Dermis blood vessel endothelial cell (primary cell): Measurements from ENCODE around the gene FOXJ1. TPM values are rescaled to one million over a fixed set of nuclear protein-coding genes. Genes with fewer than 3 reads are reported as not detected.
A peak's percentile ranks its signal among the peaks of the same experiment; 100 is the strongest.

Experiments
- DNase-seq: peaks from one replicate; pipeline ENCODE4 v3.0.0; 2010
- total RNA-seq: library from RNA; depleted of rRNA; stranded (reverse); fragments of >200 nt; gene quantifications from 2 replicates; pipeline ENCODE4 v1.2.3, GENCODE V29; 2014

Gene FOXJ1
- total RNA-seq, 1 donor from 2014 or later: not detected

DNA sequence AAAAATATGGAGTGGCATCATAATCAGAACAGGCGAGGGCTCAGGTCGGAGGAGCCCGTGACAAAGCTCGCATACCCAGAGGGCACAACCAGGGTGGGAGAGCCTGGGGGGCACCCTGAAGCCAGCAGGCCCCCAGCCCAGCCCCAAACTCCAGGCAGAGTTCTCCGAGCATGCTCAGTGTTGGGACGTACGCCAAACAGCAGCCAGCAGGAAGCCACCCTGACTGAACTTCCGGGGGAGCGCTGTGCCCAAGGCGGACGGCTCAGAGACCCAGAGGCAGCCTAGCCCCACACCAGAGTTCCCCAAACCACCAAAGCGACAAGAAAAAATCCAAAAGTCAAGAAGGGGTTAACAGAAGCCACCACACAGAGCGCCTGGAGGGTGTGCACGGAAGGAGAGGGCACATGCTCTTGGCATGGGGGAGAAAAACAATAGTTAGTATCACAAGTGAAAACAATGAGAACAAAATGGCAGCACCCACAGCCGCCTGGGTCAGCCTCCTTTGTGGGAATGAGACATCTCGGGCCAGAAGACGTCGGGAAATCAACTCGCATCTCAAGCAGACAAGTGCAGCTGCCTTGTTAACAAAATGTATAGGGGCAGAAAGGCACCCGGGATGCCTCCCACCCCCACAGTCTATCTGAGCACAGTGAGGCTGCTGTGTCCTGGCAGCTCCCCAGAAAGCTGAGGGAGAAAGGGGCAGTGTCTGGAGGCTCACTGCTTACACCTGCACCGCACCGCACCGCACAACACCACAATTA, 49.3 kb downstream of the FOXJ1 start:
- DNase-seq: peak; percentile 46

DNA sequence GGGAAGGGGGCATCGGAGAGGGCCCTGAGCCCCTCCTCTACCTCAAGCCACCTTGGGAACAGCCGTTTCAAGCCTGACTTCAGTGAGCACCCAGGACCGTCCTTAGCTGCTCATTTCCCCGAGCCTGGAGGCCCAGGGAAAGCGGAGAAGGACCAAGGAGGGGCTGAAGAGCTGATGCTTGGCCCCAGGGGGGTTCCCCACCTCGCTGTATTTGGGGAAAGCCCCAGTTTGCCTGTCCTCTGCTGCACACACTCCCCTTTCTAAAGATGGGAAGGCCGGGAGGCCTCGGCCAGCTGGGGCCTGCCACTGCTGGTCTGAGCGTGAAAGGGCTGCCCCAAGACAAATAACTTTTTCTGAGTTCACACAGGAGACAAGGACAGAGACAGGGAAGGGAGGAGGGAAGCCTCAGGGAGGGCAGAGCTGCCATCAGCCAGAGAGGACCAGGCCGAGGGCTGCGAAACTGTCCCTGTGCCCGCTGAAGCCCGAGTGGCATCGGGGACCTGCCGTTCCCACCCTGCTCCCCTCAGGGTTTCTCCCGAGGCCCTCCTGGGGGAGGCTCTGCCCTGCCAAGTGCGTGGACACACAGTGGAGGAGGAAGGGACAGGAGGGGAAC, 50.4 kb downstream of the FOXJ1 start:
- DNase-seq: no peak

DNA sequence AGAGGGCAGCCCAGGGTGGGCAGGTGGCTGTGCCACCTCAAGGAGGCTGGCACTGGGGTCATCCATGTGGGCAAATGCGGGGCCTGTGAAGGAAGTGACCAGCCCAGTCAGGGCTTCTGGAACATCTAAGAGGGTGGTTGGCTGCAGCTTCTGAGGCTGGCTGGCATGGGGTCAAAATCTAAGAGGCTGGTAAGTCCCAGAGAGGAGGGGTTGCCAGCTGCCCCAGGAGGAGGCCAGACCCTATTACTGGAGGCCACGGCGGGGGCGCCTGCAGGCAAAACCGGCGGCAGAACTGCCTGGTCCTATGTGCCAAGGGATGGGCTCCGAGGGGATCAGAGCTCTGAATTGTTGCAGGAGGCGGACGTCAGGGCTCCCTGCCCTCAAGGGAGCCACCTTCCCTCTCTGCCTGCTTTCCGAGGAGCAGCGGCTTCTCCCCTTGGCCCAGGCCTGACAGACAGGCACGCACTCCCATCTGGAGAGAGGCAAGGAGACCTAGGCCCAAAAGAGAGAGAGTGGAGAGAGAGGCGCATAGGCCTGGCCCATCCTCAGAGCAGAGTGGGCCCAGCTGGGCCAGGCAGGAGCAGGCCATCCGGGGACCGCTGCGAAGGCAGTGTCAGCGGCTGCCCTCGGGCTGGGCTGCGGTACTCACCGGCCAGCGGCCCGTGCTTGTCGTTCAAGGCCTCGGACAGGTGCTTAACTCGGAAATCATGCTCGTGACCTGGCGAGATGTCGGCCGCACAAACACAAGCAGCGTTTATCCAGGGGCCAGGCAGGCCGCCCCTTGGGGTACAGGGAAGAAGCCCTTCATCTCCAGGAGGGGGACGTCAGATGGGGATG, 51.1 kb downstream of the FOXJ1 start:
- no peak for DNase-seq

DNA sequence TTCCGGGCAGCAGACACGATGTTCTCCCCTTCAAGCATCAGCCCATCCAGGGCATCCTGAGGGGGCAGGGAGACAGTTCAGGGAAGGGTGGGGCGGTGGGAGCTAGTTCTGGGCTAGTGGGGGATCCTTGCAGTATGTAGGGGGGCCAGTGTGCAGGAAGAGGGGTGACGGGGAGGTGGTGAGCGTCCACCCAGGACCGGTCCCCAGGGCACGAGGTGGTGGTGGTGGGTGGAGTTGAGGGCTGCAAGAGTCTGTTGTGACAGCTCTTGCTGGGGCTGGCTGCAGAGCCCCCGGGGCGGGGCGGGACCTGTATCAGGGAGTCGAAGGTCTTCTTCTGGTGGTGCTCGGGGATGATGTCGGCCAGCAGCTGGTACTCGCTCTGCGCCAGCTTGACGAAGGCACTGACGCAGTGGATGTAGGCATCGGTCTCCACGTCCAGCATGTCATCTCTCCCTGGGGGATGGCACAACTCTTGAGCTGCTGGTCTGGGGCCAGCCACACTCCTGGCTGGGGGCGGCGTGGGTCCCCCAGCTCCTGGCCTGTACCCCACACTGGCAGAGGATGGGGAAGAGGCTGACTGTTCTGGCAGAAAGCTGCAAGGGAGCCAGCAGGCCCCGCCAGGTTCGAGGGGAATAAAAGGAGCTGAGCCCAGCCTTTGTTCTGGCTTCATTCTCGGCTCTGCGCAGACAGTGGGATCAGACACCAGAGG, 52.0 kb downstream of the FOXJ1 start:
- DNase-seq: no peak

DNA sequence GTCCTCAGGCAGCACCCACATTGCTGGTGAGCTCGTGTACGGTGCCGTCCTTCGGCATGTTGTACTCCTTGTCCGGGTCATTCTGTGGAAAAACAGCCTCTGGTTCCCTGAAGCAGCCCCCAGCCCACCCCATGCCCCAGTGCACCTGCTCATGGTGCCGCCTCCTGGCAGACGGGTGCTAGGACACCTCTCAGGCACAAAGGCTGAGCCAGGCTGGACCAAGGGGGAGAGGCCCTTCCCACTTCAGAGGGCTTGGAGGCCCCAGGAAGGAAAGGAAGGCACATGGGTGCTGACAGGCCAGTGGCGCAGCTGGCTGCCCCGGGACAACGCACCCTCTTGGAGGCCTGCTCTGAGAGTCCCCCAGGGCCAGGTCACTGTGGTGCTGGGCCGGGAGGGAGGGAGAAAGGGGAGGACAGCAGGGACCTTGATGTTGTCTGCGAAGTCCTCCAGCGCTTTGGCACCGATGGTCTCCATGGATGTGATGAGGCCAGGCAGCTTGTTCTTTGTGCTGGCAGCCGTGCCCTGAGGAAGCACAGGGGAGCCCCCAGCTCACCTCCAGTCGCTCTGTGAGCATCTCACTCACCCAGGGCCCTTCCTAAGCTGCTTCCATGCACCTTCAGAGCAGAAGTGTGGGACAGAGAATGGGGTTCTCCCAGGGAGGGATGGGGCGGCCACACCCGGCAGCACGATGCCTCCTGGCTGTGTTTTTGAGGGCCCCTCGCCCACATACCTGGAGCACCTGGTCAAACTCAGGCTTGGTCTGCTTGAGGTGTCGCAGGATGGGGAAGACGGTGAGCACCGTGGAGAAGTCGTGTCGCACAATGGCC, 52.8 kb downstream of the FOXJ1 start:
- DNase-seq: no peak

DNA sequence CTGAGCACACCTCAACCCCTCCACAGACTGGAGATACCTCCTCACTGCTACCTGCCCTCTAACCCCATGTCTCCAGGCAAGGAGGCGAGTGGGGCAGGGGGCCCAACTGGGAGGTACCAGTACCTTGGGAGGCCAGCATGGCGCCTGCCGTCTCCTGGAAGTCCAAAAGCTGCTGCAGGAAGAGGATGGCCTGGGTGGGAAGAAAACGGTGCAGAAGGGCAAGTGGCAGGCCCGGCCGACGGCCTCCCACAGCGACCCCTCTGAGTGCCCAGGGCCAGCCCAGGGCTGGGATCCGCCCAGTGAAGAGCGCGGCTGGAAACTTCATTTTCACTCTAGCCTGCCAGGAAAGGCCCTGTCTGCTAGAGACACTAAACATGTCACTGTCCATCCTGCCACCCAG, 53.5 kb downstream of the FOXJ1 start:
- no peak for DNase-seq

DNA sequence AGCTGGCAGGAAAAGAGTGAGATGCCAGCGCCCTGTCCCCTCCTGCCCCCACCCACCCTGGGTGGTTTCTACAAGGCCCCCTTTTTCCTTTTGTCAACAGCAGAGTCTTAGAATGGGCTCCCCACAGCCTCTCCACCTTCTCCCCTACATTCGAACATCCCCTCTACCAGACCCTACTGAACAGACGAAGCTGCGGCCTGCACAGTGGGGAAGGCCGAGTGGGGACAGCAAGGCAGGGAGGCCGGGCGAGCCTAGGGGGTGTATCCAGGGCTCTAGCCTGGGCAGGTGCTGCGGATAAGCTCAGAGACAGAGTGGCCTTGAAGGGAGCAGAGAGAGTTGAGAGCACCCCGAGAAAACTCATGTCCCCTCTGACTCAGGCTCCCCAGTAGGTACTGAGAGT, 54.7 kb downstream of the FOXJ1 start:
- DNase-seq: no peak

Other genes starting within 250 kb of the FOXJ1 start
- gene TRIM65, start 244.3 kb downstream of the FOXJ1 start, total RNA-seq: 42.4 and 43.1 TPM in 2 replicates
- gene MRPL38, start 236.4 kb downstream of the FOXJ1 start, total RNA-seq: 24.0 and 49.3 TPM in 2 replicates
- 6.2 and 11.6 TPM in 2 replicates for gene FBF1, start 200.2 kb downstream of the FOXJ1 start, total RNA-seq
- 68.4 and 79.8 TPM in 2 replicates for gene ACOX1, start 162.1 kb downstream of the FOXJ1 start, total RNA-seq
- gene TEN1, start 162.0 kb downstream of the FOXJ1 start, total RNA-seq: 14.0 and 20.8 TPM in 2 replicates
- gene CDK3, start 140.4 kb downstream of the FOXJ1 start, total RNA-seq: 0.51 and 2.1 TPM in 2 replicates
- gene EVPL, start 113.9 kb downstream of the FOXJ1 start, total RNA-seq: under 0.01 and 0.05 TPM in 2 replicates
- 28.2 and 60.7 TPM in 2 replicates for gene SRP68, start 68.7 kb downstream of the FOXJ1 start, total RNA-seq
- gene GALR2, start 66.5 kb downstream of the FOXJ1 start, total RNA-seq: 0.19 TPM in 1 of 2 replicates, not detected in the other
- gene ZACN, start 62.1 kb downstream of the FOXJ1 start, total RNA-seq: not detected in 2 replicates
- gene EXOC7, start 37.5 kb downstream of the FOXJ1 start, total RNA-seq: 102 and 114 TPM in 2 replicates
- gene RNF157, start 99.2 kb upstream of the FOXJ1 start, total RNA-seq: 0.34 and 0.74 TPM in 2 replicates
- 3.2 and 10.4 TPM in 2 replicates for gene UBALD2, start 124.1 kb upstream of the FOXJ1 start, total RNA-seq
- 8.5 and 13.8 TPM in 2 replicates for gene QRICH2, start 167.0 kb upstream of the FOXJ1 start, total RNA-seq
- gene PRPSAP1, start 212.7 kb upstream of the FOXJ1 start, total RNA-seq: 128 and 131 TPM in 2 replicates
- 259 and 272 TPM in 2 replicates for gene SPHK1, start 243.4 kb upstream of the FOXJ1 start, total RNA-seq